IMR-90 (cell line): ENCODE measurements around the gene PAX5. TPM values are rescaled to one million over a fixed set of nuclear protein-coding genes. Genes with fewer than 3 reads are reported as not detected.
A peak's percentile ranks its signal among the peaks of the same experiment; 100 is the strongest.

Experiments used
- ATAC-seq: fragments of 200-7000 bp; cut with Tn5 transposase; 2 replicates; pipeline ENCODE4 v1.9.1; 2020; ENCODE audit warnings: low read depth, mild to moderate bottlenecking, moderate library complexity
- BruUV-seq: library from RNA; stranded (reverse); fragments of 400-500 nt; replicated peaks from 2 replicates; lab custom pipeline; 2021; lab: Mats Ljungman, UMichigan
- CTCF ChIA-PET: fragments of 300-600 bp; formaldehyde crosslinking; extraction: SDS; loops from one replicate; lab custom pipeline; 2021; ENCODE audit warnings: antibody characterized with exemption; lab: Yijun Ruan, JAX
- POLR2A ChIA-PET: fragments of 300-600 bp; sonication (Branson Sonifier 250); formaldehyde crosslinking; loops from one replicate; lab custom pipeline; 2022; ENCODE audit warnings: antibody characterized with exemption; ENCODE audit not compliant: unreplicated experiment; lab: Charles Lee
- DNase-seq: peaks from one replicate; pipeline ENCODE4 v3.0.0; 2013
- H2AFZ ChIP-seq: replicated peaks from 2 replicates; pipeline ENCODE3; 2013; ENCODE audit warnings: low read length, mild to moderate bottlenecking; ENCODE audit not compliant: poor library complexity
- H2AK5ac ChIP-seq: 2 replicates; pipeline ENCODE4 v1.6.1; 2013; ENCODE audit warnings: low read depth, low read length, inconsistent platforms
- H2AK9ac ChIP-seq: replicated peaks from 2 replicates; pipeline ENCODE3; 2013; ENCODE audit warnings: mild to moderate bottlenecking, low read depth, low read length, moderate library complexity; ENCODE audit not compliant: poor library complexity
- H2BK120ac ChIP-seq: 2 replicates; pipeline ENCODE4 v1.6.1; 2013; ENCODE audit warnings: low read depth, low read length, inconsistent platforms
- H2BK15ac ChIP-seq: 3 replicates; pipeline ENCODE4 v1.6.1; 2013; ENCODE audit warnings: low read depth, low read length, inconsistent platforms
- H2BK20ac ChIP-seq: 2 replicates; pipeline ENCODE4 v1.6.1; 2013; ENCODE audit warnings: low read depth, mild to moderate bottlenecking, inconsistent platforms, low read length, moderate library complexity
- H2BK5ac ChIP-seq: 2 replicates; pipeline ENCODE4 v1.6.1; 2013; ENCODE audit warnings: mild to moderate bottlenecking, low read depth, low read length, inconsistent platforms; ENCODE audit not compliant: poor library complexity, severe bottlenecking
- H3K14ac ChIP-seq: replicated peaks from 2 replicates; pipeline ENCODE4 v1.6.1; 2013; ENCODE audit warnings: low read depth, low read length, inconsistent platforms
- H3K18ac ChIP-seq: 2 replicates; pipeline ENCODE4 v1.6.1; 2013; ENCODE audit warnings: low read depth, low read length, control low read depth
- H3K23ac ChIP-seq: 2 replicates; pipeline ENCODE4 v1.6.1; 2013; ENCODE audit warnings: low read depth, low read length, inconsistent platforms
- H3K27ac ChIP-seq: 2 replicates; pipeline ENCODE4 v1.5.1; 2013; ENCODE audit warnings: mild to moderate bottlenecking, control low read depth, low read length; ENCODE audit not compliant: insufficient read depth
- H3K27me3 ChIP-seq: 2 replicates; pipeline ENCODE4 v1.6.1; 2013; ENCODE audit warnings: low read length; ENCODE audit not compliant: control insufficient read depth, insufficient read depth
- H3K36me3 ChIP-seq: 2 replicates; pipeline ENCODE4 v1.6.1; 2013; ENCODE audit warnings: low read length, mixed read lengths; ENCODE audit not compliant: control insufficient read depth, insufficient read depth
- H3K4ac ChIP-seq: 2 replicates; pipeline ENCODE4 v1.6.1; 2013; ENCODE audit warnings: low read depth, low read length, inconsistent platforms
- H3K4me1 ChIP-seq: 2 replicates; pipeline ENCODE4 v1.6.1; 2013; ENCODE audit warnings: low read length, mixed read lengths; ENCODE audit not compliant: control insufficient read depth, insufficient read depth
- H3K4me2 ChIP-seq: 2 replicates; pipeline ENCODE4 v1.6.1; 2013; ENCODE audit warnings: low read depth, mild to moderate bottlenecking, control low read depth, low read length, moderate library complexity
- H3K4me3 ChIP-seq: 2 replicates; pipeline ENCODE4 v1.5.1; 2013; ENCODE audit warnings: low read depth, mild to moderate bottlenecking, control low read depth, low read length, moderate library complexity; ENCODE audit not compliant: insufficient read depth
- H3K56ac ChIP-seq: 2 replicates; pipeline ENCODE4 v1.6.1; 2013; ENCODE audit warnings: low read length, inconsistent platforms; ENCODE audit not compliant: insufficient read depth; ENCODE audit errors: extremely low read depth
- H3K79me1 ChIP-seq, 2 experiments: 2 replicates each; pipeline ENCODE4 v1.6.1; 2013; ENCODE audit warnings: low read length in 2 of 2, inconsistent platforms in 1 of 2, low read depth in 1 of 2
- H3K9ac ChIP-seq: 2 replicates; pipeline ENCODE4 v1.6.1; 2013; ENCODE audit warnings: low read depth, low read length, control low read depth
- H3K9me1 ChIP-seq: 2 replicates; pipeline ENCODE4 v1.6.1; 2013; ENCODE audit warnings: low read length, inconsistent platforms; ENCODE audit not compliant: insufficient read depth
- H3K9me3 ChIP-seq: 2 replicates; pipeline ENCODE4 v1.6.1; 2013; ENCODE audit warnings: low read length; ENCODE audit not compliant: control insufficient read depth, insufficient read depth
- H4K20me1 ChIP-seq: 2 replicates; pipeline ENCODE4 v1.6.1; 2013; ENCODE audit warnings: low read length, inconsistent platforms; ENCODE audit not compliant: insufficient read depth
- H4K5ac ChIP-seq: 2 replicates; pipeline ENCODE4 v1.6.1; 2013; ENCODE audit warnings: mild to moderate bottlenecking, low read depth, low read length, control low read depth
- H4K8ac ChIP-seq, 2 experiments: 2 replicates each; pipeline ENCODE4 v1.6.1; 2013; ENCODE audit warnings: low read depth in 2 of 2, low read length in 2 of 2, control low read depth in 1 of 2, inconsistent platforms in 1 of 2
- H4K91ac ChIP-seq: 2 replicates; pipeline ENCODE4 v1.6.1; 2013; ENCODE audit warnings: low read depth, low read length, inconsistent platforms; ENCODE audit not compliant: insufficient read depth
- CEBPB ChIP-seq: IDR thresholded peaks from 2 replicates; pipeline ENCODE4 v1.6.1; 2012; ENCODE audit warnings: low read depth, low read length, improper control_type of control experiment
- MAFK ChIP-seq: IDR thresholded peaks from 2 replicates; pipeline ENCODE4 v1.6.1; 2012; ENCODE audit warnings: low read depth, low read length, improper control_type of control experiment
- MAZ ChIP-seq: IDR thresholded peaks from 2 replicates; pipeline ENCODE4 v1.6.1; 2012; ENCODE audit warnings: low read depth, mild to moderate bottlenecking, low read length, improper control_type of control experiment, moderate library complexity, borderline replicate concordance
- RCOR1 ChIP-seq: IDR thresholded peaks from 2 replicates; pipeline ENCODE4 v1.6.1; 2012; ENCODE audit warnings: mild to moderate bottlenecking, low read length, improper control_type of control experiment; ENCODE audit not compliant: insufficient replicate concordance
- WGBS, 2 experiments: methylation state at CpG; one replicate each; pipeline versions ENCODE4 v1.1.5 to v1.1.7; 2013; ENCODE audit warnings: missing lambda C conversion rate in 2 of 2; ENCODE audit not compliant: insufficient read length in 1 of 2; ENCODE audit errors: extremely low coverage in 2 of 2; 5-methylcytosine and 5-hydroxymethylcytosine counted together
- dilution Hi-C: fragments of 300-500 bp; cut with HindIII; formaldehyde crosslinking; loops from one replicate; pipeline ENCODE4 v1.14.3; 2018; ENCODE audit warnings: low sequenced_read_pairs; ENCODE audit not compliant: unreplicated experiment
- in situ Hi-C: fragments of 300-500 bp; cut with MboI; formaldehyde crosslinking; loops from 3 replicates; pipeline ENCODE4 v1.14.3; 2019; ENCODE audit warnings: low sequenced_read_pairs, inconsistent platforms, mixed read lengths
- intact Hi-C: fragments of 100-400 bp; cut with micrococcal nuclease; formaldehyde crosslinking; loops from 2 replicates; pipeline ENCODE4 v1.10.0; 2022
- polyA plus RNA-seq, 3 experiments: library from polyadenylated mRNA; depleted of rRNA; stranded (reverse); fragments of >200 nt; gene quantifications; 2 replicates each; pipeline ENCODE4 v1.2.3, GENCODE V29; 2012; ENCODE audit warnings: low replicate concordance in 1 of 3
- total RNA-seq: library from RNA; depleted of rRNA; stranded (reverse); fragments of >200 nt; gene quantifications from 2 replicates; pipeline ENCODE4 v1.2.3, GENCODE V29; 2012
- TF ChIP-seq, protein P1 (sequence below): fragments of 150-350 bp; IDR thresholded peaks from 2 replicates; pipeline ENCODE4 v1.6.1; 2016; ENCODE audit warnings: low read depth, mild to moderate bottlenecking, low read length, moderate library complexity, borderline replicate concordance

The PAX5 gene
- total and polyA plus RNA-seq, 2 of the 4 experiments (the other 2 are of a cell fraction): not detected

- H3K4ac ChIP-seq: no peak overlapping the region
- dilution Hi-C loops (no loop called here), in situ Hi-C loops (no loop called here), intact Hi-C loops (no loop called here)
- CTCF ChIA-PET: no interaction called here
- H2AK5ac ChIP-seq: no peak overlapping the region
- no peaks in the 10 kb centered on the region for H4K20me1 ChIP-seq
- POLR2A ChIA-PET: no interaction called here
- H3K56ac ChIP-seq: no peak overlapping the region
- H2BK5ac ChIP-seq: no peak overlapping the region
- DNase-seq: no peak
- no peak overlapping the region for H2BK120ac ChIP-seq
- no peak overlapping the region for H2BK15ac ChIP-seq
- H4K5ac ChIP-seq: no peak overlapping the region
- no peaks in the 10 kb centered on the region for H3K36me3 ChIP-seq
- no peak overlapping the region for H3K14ac ChIP-seq
- H3K27me3 ChIP-seq: peaks cover 28% of the 10 kb centered on the region
- TF ChIP-seq CEBPB (no peak), MAFK (no peak), RCOR1 (no peak), MAZ (no peak)
- TF ChIP-seq, protein P1, sequence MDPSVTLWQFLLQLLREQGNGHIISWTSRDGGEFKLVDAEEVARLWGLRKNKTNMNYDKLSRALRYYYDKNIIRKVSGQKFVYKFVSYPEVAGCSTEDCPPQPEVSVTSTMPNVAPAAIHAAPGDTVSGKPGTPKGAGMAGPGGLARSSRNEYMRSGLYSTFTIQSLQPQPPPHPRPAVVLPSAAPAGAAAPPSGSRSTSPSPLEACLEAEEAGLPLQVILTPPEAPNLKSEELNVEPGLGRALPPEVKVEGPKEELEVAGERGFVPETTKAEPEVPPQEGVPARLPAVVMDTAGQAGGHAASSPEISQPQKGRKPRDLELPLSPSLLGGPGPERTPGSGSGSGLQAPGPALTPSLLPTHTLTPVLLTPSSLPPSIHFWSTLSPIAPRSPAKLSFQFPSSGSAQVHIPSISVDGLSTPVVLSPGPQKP: no peak
- H2AK9ac ChIP-seq: no peak overlapping the region
- H4K91ac ChIP-seq: no peak overlapping the region
- no peak overlapping the region for H4K8ac ChIP-seq
- no peaks in the 10 kb centered on the region for H3K79me1 ChIP-seq
- no peak overlapping the region for H3K4me3 ChIP-seq
- no peak for ATAC-seq
- WGBS, 2 experiments: 71% methylated on average over 3 of the region's 13 CpGs; no CpG with 5 or more reads in 1 of the 2 experiments
- H3K9me3 ChIP-seq: no peaks in the 10 kb centered on the region
- H3K4me2 ChIP-seq: no peak overlapping the region
- no TSS peak for BruUV-seq
- no peak overlapping the region for H3K9ac ChIP-seq
- H3K18ac ChIP-seq: no peak overlapping the region
- H2AFZ ChIP-seq: peak overlapping the region; percentile 46
- H3K23ac ChIP-seq: no peak overlapping the region
- no peaks in the 10 kb centered on the region; the same call in 1 of the 2 replicates for H3K9me1 ChIP-seq
- no peak overlapping the region for H3K27ac ChIP-seq
- no peaks in the 10 kb centered on the region for H3K4me1 ChIP-seq
- no peak overlapping the region for H2BK20ac ChIP-seq
Observed at GRCh38 chr9:36948051-36948450, 86.0 kb downstream of the PAX5 start.
